ENCODE results near the gene TM4SF4.
A peak's percentile ranks its signal among the peaks of the same experiment; 100 is the strongest.

The TM4SF4 gene

GRCh38 chr3:149481491-149481890, 7.0 kb downstream of the TM4SF4 start:
- Mint-ChIP-seq H3K4me3 (no peak overlapping the region), H3K27me3 (ENCODE audit: low read depth) (no peaks in the 10 kb centered on the region), H3K9me3 (no peaks in the 10 kb centered on the region), H3K4me1 (ENCODE audit: low read depth) (no peaks in the 10 kb centered on the region), H3K27ac (no peak overlapping the region), H3K36me3 (ENCODE audit: low read depth) (no peaks in the 10 kb centered on the region)
- no peak for DNase-seq (ENCODE audit: low spot score)

DNA sequence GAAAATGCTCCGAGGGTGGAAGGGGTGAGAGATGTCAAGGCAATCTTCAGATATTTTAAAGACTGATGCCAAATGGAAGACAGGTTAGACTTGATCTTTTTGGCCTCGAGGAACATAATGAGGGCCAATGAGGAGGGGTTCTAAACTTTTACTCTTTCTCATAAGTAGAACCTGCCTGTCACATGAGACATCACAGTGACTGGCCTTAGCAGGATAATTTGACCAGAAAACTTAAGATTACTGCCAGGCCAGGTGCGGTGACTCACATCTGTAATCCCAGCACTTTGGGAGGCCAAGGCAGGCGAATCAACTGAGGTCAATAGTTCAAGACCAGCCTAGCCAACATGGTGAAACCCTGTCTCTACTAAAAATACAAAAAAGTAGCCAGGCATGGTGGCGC, 12.2 kb downstream of the TM4SF4 start:
- Mint-ChIP-seq H3K9me3 (no peaks in the 10 kb centered on the region), H3K4me3 (no peak overlapping the region), H3K27ac (no peak overlapping the region), H3K4me1 (ENCODE audit: low read depth) (no peaks in the 10 kb centered on the region), H3K27me3 (ENCODE audit: low read depth) (peaks cover 3% of the 10 kb centered on the region), H3K36me3 (ENCODE audit: low read depth) (no peaks in the 10 kb centered on the region)
- no peak for DNase-seq (ENCODE audit: low spot score)

DNA sequence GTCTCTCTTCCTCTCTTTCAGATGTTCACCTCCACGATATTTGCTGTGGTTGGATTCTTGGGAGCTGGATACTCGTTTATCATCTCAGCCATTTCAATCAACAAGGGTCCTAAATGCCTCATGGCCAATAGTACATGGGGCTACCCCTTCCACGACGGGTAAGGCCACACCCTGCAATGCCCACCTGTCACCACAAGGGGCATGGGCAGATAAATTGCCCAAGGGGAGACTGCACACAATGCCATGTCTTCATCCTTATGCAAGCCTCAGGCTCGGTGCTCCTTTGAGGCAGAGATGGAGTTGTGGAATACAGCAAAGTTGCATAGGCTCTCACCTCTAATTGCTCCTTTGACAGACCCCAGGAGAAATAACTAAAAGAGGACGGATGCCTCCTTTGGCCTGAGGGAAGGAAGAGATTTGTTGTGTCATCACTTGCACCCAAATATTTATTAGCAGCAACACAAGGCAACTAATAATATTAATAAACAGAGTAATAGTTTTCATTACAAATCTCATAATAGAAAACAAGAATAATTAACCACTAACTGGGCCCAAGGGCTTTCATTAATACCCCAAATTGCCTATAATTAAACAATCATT, 13.2 kb downstream of the TM4SF4 start:
- no peaks in the 10 kb centered on the region for H3K9me3 Mint-ChIP-seq
- DNase-seq (ENCODE audit: low spot score), result peak; percentile 16
- no peaks in the 10 kb centered on the region for H3K36me3 Mint-ChIP-seq (ENCODE audit: low read depth)
- H3K27ac Mint-ChIP-seq, result no peak overlapping the region
- H3K4me1 Mint-ChIP-seq (ENCODE audit: low read depth), result no peaks in the 10 kb centered on the region
- H3K27me3 Mint-ChIP-seq (ENCODE audit: low read depth), result peaks cover 9% of the 10 kb centered on the region
- no peak overlapping the region for H3K4me3 Mint-ChIP-seq

- Mint-ChIP-seq H3K27me3 (ENCODE audit: low read depth) (peaks cover 12% of the 10 kb centered on the region), H3K27ac (no peak overlapping the region), H3K9me3 (no peaks in the 10 kb centered on the region), H3K36me3 (ENCODE audit: low read depth) (no peaks in the 10 kb centered on the region), H3K4me1 (ENCODE audit: low read depth) (no peaks in the 10 kb centered on the region), H3K4me3 (no peak overlapping the region)
- DNase-seq (ENCODE audit: low spot score), result no peak
These were observed 14.7 kb downstream of the TM4SF4 start for GRCh38 chr3:149489060-149489690.

DNA sequence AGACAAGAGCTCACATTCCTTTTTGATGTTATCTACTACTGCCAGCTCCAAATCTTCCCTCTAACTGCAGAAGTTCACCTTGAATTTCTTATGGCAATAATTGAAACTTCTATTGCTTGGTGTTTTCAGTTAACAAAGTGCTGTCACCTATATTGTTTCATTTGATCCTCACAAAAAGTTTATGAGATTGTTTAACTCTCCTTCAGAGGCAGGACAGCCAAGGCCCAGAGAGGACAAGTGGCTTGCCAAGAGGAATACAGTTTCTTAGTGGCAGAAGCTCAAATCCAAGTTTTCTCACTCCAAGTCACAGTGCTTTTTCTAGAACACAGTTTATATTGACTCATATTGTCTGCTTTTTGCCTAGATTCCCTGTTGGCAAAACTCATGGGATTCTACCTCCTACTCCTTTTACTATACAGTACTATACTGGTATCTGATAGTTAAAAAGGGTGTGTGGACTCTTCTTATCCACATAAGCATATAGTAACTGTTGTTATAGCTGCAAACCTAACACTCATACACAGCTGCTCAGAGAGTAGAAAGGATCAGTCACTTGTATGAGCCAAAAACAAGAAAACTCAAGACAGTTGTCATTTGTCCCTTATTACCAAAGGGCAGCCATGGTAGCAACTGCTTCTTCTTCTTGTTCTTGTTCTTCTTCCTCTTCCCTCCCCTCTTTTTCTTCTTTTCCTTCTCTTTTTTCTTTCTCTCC, 15.9 kb downstream of the TM4SF4 start:
- Mint-ChIP-seq H3K36me3 (ENCODE audit: low read depth) (no peaks in the 10 kb centered on the region), H3K4me1 (ENCODE audit: low read depth) (no peaks in the 10 kb centered on the region), H3K27ac (no peak overlapping the region), H3K27me3 (ENCODE audit: low read depth) (peaks cover 13% of the 10 kb centered on the region), H3K9me3 (no peaks in the 10 kb centered on the region), H3K4me3 (no peak overlapping the region)
- no peak for DNase-seq (ENCODE audit: low spot score)

DNA sequence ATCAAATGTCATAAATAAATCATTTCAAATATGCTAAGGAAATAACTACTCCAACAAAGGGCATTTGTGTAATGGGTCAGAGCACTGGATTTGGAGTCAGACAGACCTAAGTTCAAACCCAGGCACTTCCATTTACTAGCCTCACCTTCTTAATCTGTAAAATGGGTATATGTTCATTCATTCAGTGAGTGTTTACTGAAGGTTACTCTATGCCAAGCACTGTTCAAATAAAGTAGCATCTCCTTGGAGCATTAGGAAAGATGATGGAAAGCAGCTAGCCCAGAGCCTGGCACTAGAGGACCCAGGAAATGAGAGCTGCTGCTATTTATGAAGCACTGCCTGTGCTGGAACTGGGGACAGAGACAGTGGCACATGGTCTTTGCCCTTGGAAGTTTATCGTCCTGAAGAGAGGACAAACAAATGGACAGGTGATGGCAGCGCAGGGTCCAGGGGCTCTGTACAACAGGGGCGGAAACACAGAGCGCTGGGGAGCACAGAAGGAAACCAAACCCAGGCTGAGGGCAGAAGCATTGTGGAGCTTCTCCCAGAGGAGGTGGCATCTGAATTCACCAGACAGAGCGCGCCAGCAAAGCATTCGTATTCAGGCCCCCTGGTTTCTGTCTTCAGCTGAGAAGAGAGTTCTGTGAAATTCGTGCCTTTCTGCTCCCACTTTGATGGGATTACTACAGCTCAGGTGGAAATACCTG, 19.0 kb downstream of the TM4SF4 start:
- H3K4me3 Mint-ChIP-seq, result no peak overlapping the region
- no peaks in the 10 kb centered on the region for H3K4me1 Mint-ChIP-seq (ENCODE audit: low read depth)
- no peak for DNase-seq (ENCODE audit: low spot score)
- no peak overlapping the region for H3K27ac Mint-ChIP-seq
- no peaks in the 10 kb centered on the region for H3K9me3 Mint-ChIP-seq
- no peaks in the 10 kb centered on the region for H3K36me3 Mint-ChIP-seq (ENCODE audit: low read depth)
- H3K27me3 Mint-ChIP-seq (ENCODE audit: low read depth), result peaks cover 13% of the 10 kb centered on the region

GRCh38 chr3:149494022-149494758, 19.7 kb downstream of the TM4SF4 start:
- no peaks in the 10 kb centered on the region for H3K9me3 Mint-ChIP-seq
- H3K4me1 Mint-ChIP-seq (ENCODE audit: low read depth), result no peaks in the 10 kb centered on the region
- no peaks in the 10 kb centered on the region for H3K36me3 Mint-ChIP-seq (ENCODE audit: low read depth)
- no peak overlapping the region for H3K27ac Mint-ChIP-seq
- no peak overlapping the region for H3K4me3 Mint-ChIP-seq
- H3K27me3 Mint-ChIP-seq (ENCODE audit: low read depth), result peaks cover 13% of the 10 kb centered on the region
- DNase-seq (ENCODE audit: low spot score), result no peak

GRCh38 chr3:149494759-149495580, 20.5 kb downstream of the TM4SF4 start:
- DNase-seq (ENCODE audit: low spot score), result no peak
- Mint-ChIP-seq H3K9me3 (no peaks in the 10 kb centered on the region), H3K4me3 (no peak overlapping the region), H3K36me3 (ENCODE audit: low read depth) (no peaks in the 10 kb centered on the region), H3K27ac (no peak overlapping the region), H3K4me1 (ENCODE audit: low read depth) (no peaks in the 10 kb centered on the region), H3K27me3 (ENCODE audit: low read depth) (peaks cover 13% of the 10 kb centered on the region)

DNA sequence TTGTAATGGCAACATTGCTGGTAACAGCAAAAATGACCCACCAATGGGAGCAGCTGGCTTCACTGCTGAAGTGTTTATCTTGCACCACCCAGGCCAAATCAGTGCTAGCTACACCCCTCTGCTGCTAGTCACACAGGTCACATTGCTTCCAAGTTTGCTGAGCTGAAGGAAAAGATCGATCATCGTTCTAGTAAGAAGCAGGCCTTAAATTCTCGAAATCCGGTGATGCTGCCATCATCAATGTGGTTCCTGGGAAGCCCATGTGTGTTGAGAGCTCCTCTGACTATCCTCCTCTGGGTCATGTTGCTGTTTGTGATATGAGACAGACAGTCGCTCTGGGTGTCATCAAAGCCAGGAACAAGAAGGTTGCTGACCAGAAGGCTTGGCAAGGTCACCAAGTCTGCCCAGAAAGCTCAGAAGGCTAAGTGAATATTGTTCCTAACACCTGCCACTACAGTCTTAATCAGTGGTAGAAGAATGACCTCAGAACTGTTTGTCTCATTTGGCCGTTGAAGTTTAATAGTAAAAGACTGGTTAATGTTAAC, 21.2 kb downstream of the TM4SF4 start:
- Mint-ChIP-seq H3K9me3 (no peaks in the 10 kb centered on the region), H3K27ac (no peak overlapping the region), H3K36me3 (ENCODE audit: low read depth) (no peaks in the 10 kb centered on the region), H3K4me1 (ENCODE audit: low read depth) (no peaks in the 10 kb centered on the region), H3K4me3 (no peak overlapping the region), H3K27me3 (ENCODE audit: low read depth) (peaks cover 13% of the 10 kb centered on the region)
- DNase-seq (ENCODE audit: low spot score), result no peak

DNA sequence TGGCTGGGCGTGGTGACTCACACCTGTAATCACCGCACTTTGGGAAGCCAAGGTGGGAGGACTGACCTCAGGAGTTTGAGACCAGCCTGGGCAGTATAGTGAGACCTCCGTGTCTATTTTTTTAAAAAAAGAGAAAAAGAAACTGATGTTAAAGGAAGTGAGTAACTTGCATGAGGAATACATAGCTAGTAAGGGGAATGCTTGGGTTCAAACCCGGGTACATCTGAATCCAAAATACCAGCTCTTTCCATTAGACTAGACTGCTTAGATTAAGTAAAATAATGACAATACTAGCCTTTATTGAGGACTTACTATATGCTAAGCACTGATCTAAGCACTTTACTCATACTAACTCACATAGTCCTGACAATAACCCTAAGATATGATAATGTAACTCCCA, 22.4 kb downstream of the TM4SF4 start:
- Mint-ChIP-seq H3K27me3 (ENCODE audit: low read depth) (peaks cover 13% of the 10 kb centered on the region), H3K4me1 (ENCODE audit: low read depth) (no peaks in the 10 kb centered on the region), H3K27ac (no peak overlapping the region), H3K36me3 (ENCODE audit: low read depth) (no peaks in the 10 kb centered on the region), H3K4me3 (no peak overlapping the region), H3K9me3 (no peaks in the 10 kb centered on the region)
- no peak for DNase-seq (ENCODE audit: low spot score)

DNA sequence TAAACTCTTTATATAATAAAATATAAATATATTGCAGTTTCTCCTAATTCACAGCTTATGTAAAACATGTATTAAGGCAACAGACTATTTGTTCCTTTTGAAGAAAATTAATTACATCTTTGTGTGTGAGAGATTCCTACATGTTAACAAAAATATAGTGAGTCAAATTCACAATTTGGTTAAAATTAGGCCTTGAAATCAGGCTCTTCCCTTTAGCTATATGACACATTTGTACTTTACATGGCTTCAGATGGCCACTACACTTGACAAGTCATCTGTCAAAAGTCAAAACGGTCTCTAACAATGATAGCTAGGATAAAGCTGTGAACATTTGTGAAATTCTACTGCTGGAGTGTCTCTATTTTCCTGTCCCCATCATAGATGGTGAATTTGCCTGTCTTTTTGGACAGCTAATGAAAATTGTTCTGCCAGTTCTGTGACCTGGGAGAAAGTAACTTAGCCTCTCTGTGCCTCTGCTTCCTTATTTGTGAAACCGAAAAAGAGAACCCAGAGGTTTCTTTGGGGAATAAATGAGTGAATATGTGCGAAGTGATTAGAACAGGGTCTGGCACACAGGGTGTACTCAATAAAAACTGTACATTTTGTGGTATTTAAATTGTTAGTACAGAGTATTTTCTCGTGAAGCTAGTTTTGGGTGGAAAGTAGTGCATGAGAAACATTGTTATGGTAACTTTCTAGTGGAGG, 23.6 kb downstream of the TM4SF4 start:
- DNase-seq (ENCODE audit: low spot score), result no peak
- H3K27ac Mint-ChIP-seq, result no peak overlapping the region
- H3K27me3 Mint-ChIP-seq (ENCODE audit: low read depth), result peaks cover 10% of the 10 kb centered on the region
- H3K4me3 Mint-ChIP-seq, result no peak overlapping the region
- no peaks in the 10 kb centered on the region for H3K4me1 Mint-ChIP-seq (ENCODE audit: low read depth)
- H3K9me3 Mint-ChIP-seq, result no peaks in the 10 kb centered on the region
- H3K36me3 Mint-ChIP-seq (ENCODE audit: low read depth), result no peaks in the 10 kb centered on the region

GRCh38 chr3:149501524-149501923, 27.0 kb downstream of the TM4SF4 start:
- Mint-ChIP-seq H3K27ac (no peak overlapping the region), H3K4me3 (no peak overlapping the region), H3K27me3 (ENCODE audit: low read depth) (peaks cover 11% of the 10 kb centered on the region), H3K36me3 (ENCODE audit: low read depth) (no peaks in the 10 kb centered on the region), H3K4me1 (ENCODE audit: low read depth) (no peaks in the 10 kb centered on the region), H3K9me3 (no peaks in the 10 kb centered on the region)
- DNase-seq (ENCODE audit: low spot score), result no peak
